ENCODE measurements around the gene USP48.

DNA sequence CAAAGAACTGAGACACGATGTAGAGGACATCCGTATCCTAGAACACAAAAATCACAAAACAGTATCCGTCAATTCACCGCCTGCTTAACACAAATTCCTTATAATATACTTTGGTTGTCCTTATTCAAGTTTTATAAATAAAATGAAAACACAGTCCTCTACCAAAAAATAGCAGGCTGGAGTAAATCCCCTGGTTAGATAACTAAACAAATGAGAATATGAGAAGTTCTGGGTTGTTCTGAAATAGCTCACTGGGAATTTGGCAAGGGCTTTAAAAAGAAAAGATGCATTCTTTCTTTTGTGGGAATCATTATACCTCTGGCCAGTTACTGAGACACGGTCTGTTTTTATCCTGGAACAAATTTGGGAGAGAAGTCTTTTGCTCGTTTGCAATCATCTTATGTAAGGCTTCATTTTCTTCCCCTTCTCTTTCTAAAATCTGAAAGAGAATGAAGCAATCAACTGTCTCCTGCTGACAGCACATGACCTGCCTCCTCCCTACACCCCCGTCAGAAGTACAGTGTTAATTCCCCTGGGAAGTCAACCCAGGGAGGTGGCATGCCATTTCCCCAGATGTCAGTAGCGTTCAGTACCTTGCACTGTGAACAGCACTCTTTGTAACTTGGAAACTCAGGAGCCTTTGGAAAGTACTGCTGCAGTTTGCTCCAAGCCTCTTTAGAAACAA lies 76.7 kb downstream of the USP48 start:
- TF ChIP-seq EZH2phosphoT487 (IDR thresholded peaks at IDR 0.05; ENCODE audit: borderline replicate concordance), result no peak
- TF ChIP-seq, protein P1, sequence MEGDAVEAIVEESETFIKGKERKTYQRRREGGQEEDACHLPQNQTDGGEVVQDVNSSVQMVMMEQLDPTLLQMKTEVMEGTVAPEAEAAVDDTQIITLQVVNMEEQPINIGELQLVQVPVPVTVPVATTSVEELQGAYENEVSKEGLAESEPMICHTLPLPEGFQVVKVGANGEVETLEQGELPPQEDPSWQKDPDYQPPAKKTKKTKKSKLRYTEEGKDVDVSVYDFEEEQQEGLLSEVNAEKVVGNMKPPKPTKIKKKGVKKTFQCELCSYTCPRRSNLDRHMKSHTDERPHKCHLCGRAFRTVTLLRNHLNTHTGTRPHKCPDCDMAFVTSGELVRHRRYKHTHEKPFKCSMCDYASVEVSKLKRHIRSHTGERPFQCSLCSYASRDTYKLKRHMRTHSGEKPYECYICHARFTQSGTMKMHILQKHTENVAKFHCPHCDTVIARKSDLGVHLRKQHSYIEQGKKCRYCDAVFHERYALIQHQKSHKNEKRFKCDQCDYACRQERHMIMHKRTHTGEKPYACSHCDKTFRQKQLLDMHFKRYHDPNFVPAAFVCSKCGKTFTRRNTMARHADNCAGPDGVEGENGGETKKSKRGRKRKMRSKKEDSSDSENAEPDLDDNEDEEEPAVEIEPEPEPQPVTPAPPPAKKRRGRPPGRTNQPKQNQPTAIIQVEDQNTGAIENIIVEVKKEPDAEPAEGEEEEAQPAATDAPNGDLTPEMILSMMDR (conservative IDR thresholded peaks at IDR 0.05; ENCODE audit: low read length), result no peak
